GM18870 (cell line): Measurements from ENCODE around the gene MAPK1.
"Not testable (repeated sequence)": the region's sequence is repeated elsewhere in the genome, so short reads cannot be mapped to it uniquely, and the experiment has no call there.

Source experiments
- ATAC-seq: cut with Tn5 transposase; IDR thresholded peaks from one replicate; pipeline ENCODE4 v1.9.1; 2021; ENCODE audit warnings: moderate library complexity; ENCODE audit not compliant: unreplicated experiment

The MAPK1 gene

DNA sequence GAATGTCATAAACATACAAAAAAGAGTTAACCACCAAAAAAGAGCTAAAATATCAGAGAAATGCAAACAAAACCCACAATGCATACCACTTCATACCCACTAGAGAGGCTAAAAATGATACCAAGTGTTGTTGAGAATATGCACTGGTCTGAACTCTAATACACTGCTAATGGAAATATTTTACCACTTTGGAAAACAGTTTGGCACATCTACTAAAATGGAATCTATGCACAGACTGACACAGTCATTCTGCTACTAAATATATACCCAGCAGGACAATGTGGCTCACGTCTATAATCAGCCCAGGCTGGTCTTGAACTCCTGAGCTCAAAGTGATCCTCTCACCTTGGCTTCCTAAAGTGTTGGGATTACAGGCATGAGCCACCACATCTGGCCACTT is 18.0 kb downstream of the MAPK1 start:
- no peak for ATAC-seq

DNA sequence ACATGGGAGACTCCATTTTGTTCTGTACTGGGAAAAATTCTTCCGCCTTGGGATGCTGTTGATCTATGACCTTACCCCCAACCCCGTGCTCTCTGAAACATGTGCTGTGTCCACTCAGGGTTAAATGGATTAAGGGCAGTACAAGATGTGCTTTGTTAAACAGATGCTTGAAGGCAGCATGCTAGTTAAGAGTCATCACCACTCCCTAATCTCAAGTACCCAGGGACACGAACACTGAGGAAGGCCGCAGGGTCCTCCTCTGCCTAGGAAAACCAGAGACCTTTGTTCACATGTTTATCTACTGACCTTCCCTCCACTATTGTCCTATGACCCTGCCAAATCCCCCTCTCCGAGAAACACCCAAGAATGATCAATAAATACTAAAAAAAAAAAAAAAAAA is 19.4 kb downstream of the MAPK1 start:
- not testable (repeated sequence) for ATAC-seq

DNA sequence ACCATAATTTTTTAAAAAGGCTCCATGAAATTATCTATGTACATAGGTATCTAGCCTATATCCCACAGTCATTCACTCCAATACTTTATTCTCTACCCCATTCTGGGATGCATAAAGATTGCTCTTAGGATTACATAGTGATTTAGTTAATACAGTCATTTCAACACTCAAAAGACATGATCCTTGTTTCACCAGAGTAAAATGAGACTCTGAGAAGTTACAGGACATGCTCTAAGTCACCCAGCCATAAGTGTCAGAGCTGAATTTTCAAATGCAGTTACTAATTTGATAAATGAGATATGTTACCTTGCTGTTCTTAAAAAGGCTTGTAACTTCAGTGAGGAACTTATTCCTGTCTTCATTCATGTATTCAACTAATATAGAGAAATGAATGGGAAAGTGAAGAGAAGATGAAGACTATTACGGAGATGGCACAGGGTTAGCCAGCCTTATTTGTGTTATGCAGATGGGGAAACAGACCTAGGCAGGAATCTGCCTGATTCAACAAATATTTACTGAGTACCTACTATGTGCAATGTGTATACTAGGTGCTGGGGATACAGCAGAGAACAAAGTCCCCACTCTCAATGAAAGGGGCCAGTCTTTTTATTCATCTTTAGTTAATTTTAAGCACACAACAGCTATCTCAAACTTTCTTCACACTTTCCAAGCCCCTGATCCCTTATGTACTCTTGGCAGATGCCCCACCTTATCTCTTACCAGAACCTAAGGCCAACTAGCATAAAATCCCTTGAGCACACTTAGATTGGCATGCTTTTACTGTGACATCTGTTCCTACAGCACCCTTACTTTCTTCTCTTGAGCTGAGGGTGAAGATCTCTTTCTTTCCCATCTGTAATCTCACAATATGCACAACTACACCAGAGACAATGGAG is 21.6 kb downstream of the MAPK1 start:
- ATAC-seq: no peak

DNA sequence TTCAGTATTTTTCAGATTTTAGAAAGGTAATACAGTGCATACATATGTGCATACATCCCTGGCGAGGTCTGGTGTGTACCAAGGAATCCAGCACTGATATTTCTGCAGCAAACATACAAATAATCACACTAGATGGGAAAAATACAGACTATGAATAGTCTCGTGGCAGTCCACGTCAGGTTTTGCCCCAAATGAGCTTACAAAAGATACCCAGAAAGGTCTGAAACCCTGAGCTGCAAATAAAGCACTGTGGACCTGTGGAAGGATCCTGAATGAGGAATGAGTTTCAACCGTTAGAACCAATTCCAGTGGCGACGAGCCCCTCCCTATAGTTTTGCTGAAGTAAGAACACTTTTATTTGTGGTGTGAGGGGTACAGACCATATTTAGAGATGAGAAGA is 24.5 kb downstream of the MAPK1 start:
- no peak for ATAC-seq

DNA sequence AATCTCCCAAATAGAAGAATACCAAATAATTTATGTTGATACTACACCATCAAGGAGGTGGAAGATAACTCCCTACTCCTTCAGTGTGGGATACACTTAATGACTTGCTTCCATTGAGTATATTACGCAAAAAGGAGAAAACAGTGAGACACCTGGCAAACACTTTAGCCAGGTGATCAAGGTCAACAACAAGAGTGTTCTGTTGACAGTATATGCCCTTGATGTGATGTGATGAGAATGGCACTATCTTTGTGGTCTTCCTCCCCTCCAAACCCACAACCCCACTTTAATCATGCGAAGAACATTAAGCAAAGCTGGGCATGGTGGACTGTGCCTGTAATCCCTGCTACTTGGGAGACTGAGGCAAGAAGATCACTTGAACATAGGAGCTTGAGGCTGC is 26.0 kb downstream of the MAPK1 start:
- no peak for ATAC-seq

DNA sequence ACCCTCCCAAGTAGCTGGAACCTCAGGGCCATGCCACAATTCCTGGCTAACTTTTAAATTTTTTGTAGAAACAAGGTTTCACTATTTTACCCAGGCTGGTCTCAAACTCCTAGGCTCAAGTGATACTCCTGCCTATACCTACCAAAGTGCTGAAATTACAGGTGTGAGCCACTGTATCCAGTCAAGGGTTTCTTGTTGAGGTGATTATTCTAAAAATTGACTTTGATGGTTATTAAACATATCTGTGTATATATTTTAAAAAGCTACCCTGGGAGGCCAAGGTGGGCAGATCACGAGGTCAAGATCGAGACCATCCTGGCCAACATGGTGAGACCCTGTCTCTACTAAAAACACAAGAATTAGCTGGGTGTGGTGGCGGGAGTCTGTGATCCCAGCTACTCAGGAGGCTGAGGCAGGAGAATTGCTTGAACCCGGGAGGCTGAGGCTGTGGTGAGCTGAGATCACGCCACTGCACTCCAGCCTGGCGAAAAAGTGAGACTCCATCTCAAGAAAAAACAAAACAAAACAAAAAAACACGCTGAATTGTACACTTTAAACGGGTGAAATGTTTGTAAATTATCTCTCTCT is 27.1 kb downstream of the MAPK1 start:
- no peak for ATAC-seq

DNA sequence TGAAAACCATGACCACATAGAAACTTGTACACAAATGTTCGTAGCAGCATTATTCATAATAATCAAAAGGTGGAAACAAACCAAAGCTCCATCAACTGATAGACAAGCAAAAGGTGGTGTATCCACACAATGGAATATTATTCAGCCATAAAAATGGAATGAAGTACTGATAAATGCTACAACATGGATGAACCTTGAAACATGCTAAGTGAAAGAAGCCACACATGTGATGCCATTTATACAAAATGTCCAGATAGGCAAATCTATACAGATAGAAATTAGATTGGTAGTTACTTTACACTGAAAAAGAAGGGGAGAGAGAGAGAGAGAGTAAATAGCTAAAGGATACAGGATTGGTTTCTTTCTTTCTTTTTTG is 27.7 kb downstream of the MAPK1 start:
- no peak for ATAC-seq

DNA sequence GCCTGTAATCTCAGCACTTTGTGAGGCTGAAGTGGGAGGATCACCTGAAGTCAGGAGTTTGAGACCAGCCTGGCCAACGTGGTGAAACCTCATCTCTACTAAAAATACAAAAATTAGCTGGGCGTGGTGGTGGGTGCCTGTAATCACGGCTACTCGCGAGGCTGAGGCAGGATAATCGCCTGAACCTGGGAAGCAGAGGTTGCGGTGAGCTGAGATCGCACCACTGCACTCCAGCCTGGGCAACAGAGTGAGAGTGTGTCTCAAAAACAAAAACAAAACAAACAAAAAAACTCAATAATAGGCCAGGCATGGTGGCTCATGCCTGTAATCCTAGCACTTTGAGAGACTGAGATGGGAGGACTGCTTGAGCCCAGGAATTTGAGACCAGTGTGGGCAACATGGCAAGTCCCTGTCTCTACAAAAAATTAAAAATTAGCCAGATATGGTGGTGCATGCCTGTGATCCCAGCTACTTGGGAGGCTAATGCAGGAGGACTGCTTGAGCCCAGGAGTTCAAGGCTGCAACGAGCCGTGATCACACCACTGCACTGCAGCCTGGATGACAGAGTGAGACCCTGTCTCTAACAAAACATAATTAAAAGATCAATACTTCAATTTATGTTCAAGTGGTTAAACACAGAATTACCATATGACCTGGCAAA is 28.2 kb downstream of the MAPK1 start:
- ATAC-seq: not testable (repeated sequence)

DNA sequence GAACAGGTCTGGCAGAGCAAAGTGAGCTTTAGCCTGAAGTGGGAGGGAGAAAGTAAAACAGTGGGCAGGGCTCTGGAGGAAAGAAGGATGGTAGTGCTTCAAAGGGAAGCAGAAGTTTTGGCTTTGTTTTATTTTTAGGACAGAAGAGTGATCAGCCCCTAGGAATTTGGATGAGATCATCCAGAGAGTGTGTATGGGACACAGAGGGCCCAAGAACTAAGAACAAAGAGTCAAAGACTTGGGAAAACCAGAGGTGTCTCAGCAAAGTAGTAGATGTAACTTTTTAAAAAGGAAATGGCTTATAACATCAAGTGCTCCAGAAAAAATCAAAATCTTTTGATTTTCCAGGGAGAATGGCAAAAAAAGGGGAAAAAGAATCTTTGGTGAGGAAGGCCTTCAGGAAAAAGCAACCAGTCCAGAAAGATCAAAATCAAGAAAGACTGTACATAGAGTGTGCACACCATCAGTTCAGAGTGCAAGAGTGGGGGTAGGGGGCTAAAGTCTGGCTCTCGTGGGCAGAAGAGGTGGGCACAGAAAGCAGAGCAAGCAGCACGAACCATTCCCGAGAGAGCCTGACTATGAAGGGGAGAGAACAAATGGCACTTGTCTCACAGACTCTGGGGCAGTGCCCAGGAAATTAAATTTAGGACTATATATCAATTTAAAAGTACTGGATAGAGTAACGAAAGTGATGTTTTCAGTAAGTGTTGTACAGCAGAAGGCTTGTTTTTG is 30.0 kb downstream of the MAPK1 start:
- no peak for ATAC-seq

DNA sequence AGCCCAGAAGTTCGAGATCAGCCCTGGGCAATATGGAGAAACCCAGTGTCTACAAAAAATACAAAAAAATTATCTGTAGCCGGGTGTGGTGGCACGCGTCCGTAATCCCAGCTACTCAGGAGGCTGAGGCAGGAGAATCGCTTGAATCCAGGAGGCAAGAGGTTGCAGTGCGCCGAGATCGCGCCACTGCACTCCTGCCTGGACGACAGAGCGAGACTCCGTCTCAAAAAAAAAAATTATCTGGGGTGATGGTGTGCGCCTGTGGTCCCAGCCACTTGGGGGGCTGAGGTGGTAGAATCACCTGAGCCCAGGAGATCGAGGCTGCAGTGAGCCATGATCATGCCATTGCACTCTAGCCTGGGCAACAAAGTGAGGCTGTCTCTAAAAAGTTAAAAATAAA is 31.0 kb downstream of the MAPK1 start:
- ATAC-seq: not testable (repeated sequence)

DNA sequence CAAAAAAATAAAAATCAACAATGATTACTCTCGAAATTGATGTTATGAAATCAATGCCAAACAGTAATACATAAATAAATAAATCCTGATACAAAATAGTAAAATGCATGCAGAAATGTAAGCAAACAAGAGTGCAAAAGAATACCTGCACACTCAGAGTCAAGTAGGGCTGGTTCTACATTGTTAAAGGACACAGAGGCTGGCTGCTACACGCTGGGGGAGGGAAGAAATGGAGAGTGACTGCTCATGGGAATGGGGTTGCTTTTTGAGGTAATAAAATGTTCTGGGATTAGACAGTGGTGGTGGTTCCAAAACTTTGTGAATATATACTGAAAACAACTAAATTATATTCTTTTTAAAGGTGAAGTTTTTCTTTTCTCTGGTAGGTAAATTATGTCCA is 32.1 kb downstream of the MAPK1 start:
- ATAC-seq: no peak

DNA sequence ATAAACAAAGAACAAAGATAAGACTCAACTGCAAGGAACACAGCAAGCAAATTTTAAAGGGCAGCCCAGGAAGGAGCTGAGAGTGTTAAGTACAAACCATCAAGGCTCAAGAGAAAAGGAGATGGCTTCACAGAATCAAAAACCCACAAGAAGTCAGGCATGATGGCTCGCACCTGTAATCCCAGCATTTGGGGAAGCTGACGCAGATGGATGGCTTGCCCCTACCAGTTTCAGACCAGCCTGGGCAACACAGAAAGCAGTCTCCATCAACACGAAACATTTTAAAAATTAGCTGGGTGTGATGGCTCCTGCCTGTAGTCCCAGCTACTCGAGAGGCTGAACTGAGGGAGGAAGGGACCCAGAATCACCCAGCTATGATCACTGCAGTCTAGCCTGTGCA is 32.6 kb downstream of the MAPK1 start:
- no peak for ATAC-seq

DNA sequence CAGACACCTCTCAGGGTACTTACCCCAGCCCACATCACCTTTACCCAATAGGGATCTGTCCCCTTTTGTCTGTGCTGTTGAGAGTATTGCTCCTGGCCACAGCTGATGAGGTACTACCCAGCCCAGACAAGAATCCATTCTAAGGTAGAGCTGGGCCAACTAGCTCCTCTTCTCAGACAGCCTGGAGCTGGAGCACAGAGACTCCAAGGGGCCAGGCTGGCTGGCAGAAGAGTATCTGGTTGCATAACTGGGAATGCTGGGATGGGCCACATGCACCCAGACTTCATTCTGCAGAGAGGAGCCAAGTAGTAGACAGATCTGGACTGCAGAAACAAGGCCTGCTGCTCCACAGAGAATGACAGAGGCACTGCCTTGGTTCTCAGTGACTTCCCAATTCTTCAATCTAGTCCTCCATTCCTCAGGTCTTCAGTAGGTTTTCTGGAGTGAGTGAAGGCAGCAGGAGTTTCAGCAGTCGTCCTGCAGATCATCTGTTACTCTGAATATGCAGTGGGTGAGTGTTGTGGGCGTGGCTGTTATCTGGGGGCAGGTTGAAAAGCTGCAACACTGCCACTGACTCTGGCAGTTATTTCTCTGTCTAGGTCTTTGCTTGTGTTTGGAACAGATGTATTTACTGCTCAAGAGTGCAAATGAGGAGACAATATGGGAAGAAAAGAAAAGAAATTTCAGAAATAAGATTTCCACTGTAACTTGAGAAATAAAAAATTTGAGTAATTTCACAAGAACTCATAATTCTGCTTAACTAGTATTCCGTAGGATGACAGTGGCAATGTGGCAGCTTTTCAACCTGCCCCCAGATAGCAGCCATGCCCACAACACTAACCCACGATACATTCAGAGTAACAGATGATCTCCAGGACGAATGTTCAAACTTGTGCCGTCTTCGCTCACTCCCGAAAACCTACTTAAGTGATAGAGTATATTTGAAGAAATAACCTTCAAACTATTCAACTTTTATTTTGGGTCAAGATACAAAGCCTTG is 34.9 kb downstream of the MAPK1 start:
- no peak for ATAC-seq

DNA sequence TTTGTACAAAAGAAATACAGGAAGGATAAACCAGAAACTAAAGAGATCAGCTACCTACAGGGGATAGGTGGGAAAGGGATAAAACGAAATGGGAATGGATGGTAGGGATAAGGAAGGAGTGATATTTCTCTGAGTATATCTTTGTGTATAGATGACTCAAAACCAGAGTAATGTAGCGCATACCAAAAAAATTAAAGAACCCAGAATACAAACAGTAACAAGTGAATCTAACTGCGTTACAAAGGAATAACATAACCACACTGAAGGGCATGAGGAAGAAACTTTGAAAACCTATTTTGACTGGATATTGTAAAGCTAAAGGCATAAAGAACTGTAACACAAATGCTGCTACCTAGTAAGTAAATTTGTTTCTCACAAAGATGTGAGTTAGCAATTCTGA is 37.9 kb downstream of the MAPK1 start:
- ATAC-seq: no peak

DNA sequence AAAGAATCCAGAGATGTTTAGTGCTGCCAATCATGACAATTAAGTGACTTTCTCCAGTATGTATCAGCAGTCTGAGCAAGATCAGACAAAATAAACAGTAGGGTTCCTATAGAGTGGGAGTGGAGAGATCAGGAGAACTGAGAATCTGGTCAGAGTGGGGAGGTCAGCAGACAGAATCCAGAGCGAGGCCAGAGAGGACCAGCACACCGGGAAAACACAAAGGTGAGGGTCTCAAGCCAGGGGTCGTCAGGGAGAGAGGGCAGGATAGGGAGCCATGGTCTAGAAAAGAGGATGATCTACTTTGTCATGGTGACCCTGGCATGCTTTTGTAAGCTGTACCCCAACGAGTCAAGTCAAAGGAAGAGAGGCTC is 39.2 kb downstream of the MAPK1 start:
- no peak for ATAC-seq

DNA sequence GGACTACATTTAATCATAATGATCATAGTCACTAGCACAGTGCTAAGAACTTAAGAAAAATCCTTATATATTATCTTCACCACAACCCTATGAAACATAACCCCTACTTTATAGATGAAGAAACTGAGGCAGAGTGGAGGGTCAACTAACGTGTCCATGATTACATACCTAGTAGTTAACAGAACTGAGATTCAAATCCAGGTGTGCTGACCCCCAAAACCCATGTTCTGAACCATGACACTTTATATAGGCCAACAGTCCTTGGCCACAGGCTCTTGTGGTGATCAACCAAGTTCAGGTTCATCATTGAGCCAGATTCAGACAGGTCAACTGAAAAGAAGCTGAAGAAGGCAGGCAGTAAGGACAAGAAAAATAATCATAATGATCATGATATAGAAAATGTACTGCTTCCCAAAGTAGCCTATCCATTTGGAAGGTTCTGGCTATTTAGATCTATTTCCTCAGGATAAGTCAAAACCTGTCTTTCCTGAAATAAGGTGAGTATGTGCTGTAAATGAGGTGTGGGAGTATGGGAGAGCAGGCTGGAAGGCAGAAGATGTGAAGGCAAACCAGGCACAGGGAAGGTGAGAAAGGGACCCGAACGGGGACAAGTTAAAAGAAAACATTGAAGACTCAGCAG is 39.7 kb downstream of the MAPK1 start:
- no peak for ATAC-seq

DNA sequence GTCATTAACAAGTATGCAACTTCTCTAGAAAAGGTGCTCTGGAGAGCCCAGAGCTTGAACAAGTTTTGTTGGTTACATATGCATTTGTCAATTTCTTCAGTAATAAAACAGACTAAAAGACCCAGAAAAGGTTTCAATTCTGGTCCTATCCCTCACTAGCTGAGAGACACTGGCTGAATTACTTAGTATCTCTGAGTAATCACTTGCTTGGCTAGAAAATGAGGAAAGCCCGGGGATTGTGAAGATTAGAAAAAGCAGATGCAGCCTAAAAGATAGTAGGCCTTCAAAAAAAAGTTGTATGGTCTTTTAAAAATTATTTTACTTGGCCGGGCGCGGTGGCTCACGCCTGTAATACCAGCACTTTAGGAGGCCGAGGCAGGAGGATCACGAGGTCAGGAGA is 41.2 kb downstream of the MAPK1 start:
- ATAC-seq: no peak

DNA sequence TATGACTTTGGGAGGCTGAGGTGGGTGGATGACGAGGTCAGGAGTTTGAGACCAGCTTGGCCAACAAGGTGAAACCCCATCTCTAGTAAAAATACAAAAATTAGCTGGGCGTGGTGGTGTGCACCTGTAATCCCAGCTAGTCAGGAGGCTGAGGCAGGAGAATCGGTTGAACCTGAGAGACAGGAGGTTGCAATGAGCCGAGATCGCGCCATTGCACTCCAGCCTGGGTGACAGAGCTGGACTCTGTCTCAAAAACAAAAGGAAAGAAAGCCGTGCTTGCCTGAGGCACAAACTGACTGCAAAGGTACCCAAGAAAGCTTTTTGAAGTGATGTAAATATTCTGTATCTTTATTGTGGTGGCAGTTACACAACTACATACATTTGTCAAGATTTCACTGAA is 42.5 kb downstream of the MAPK1 start:
- ATAC-seq: not testable (repeated sequence)

DNA sequence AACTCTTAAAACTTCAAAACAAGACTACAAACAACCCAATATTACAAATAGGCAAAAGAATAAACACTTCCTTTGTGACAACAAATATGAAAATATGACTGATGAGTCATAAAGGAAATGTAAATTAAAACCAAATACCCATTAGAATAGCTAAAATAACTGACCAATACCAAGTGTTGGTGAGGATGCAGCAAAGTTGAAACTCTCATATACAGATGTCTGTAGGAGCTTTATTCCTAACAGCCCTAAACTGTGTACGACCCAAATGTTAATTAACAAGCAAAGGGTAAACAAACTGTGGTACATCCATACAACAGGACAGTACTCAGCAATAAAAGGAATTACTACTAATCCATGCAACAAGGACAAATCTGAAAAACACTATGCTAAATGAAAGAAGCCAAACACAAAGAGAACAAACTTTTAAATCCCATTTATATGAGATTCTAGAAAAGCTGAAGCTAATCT is 43.0 kb downstream of the MAPK1 start:
- ATAC-seq: no peak
